NCI-H345 (cell line): ENCODE measurements around the gene MANF.
"Not testable (repeated sequence)": the region's sequence is repeated elsewhere in the genome, so short reads cannot be mapped to it uniquely, and the experiment has no call there.

Experiments
- DNase-seq: peaks from one replicate; lab custom pipeline; 2025; lab: John Stamatoyannopoulos, UW

MANF gene

GRCh38 chr3:51373658-51374421 lies 11.3 kb upstream of the MANF start:
- DNase-seq: no peak

GRCh38 chr3:51374456-51374855 lies 10.6 kb upstream of the MANF start:
- DNase-seq: no peak

- DNase-seq: no peak
These were observed 10.0 kb upstream of the MANF start for GRCh38 chr3:51375136-51375535.

- DNase-seq: no peak
These were observed 9.5 kb upstream of the MANF start for GRCh38 chr3:51375571-51375970.

- no peak for DNase-seq
These were observed 7.0 kb upstream of the MANF start for GRCh38 chr3:51378065-51378464.

- DNase-seq: no peak
These were observed 6.4 kb upstream of the MANF start for GRCh38 chr3:51378726-51379125.

- no peak for DNase-seq
These were observed 5.8 kb upstream of the MANF start for GRCh38 chr3:51379301-51379700.

- DNase-seq: no peak
These were observed 5.2 kb upstream of the MANF start for GRCh38 chr3:51379746-51380455.

- DNase-seq: no peak
These were observed 4.3 kb upstream of the MANF start for GRCh38 chr3:51380601-51381332.

GRCh38 chr3:51381333-51381705 lies 3.8 kb upstream of the MANF start:
- no peak for DNase-seq

GRCh38 chr3:51382076-51382745 lies 2.9 kb upstream of the MANF start:
- no peak for DNase-seq

GRCh38 chr3:51382947-51383578 lies 2.0 kb upstream of the MANF start:
- DNase-seq: no peak

- no peak for DNase-seq
These were observed 901 bp upstream of the MANF start for GRCh38 chr3:51384055-51384725.

GRCh38 chr3:51385621-51386091 lies 565 bp downstream of the MANF start:
- DNase-seq: no peak

GRCh38 chr3:51386159-51386851 lies 1.2 kb downstream of the MANF start:
- no peak for DNase-seq

GRCh38 chr3:51386852-51387229 lies 1.8 kb downstream of the MANF start:
- no peak for DNase-seq

- not testable (repeated sequence) for DNase-seq
These were observed 2.2 kb downstream of the MANF start for GRCh38 chr3:51387281-51387680.

- no peak for DNase-seq
These were observed 3.4 kb downstream of the MANF start for GRCh38 chr3:51388286-51389029.

GRCh38 chr3:51389423-51390183 lies 4.5 kb downstream of the MANF start:
- peak; percentile 30 for DNase-seq
